ENCODE data around the gene TRIM17. TPM values are rescaled to one million over a fixed set of nuclear protein-coding genes. Genes with fewer than 3 reads are reported as not detected.
A peak's percentile ranks its signal among the peaks of the same experiment; 100 is the strongest.

The TRIM17 gene
- total RNA-seq, 3 donors from 2014 or later (not counting 1 experiment from before 2014, with no cell fraction given), result 8.0 to 13.4 (median 8.4) TPM

GRCh38 chr1:228417483-228418203 is 982 bp upstream of the TRIM17 start:
- WGBS (ENCODE audit: insufficient coverage), result 92% methylated on average over 7 of the region's 7 CpGs
- Mint-ChIP-seq H3K27me3 (ENCODE audit: low read depth in 2 of 2) (peaks cover 0 to 7% of the 10 kb centered on the region in 2 donors), H3K9me3 (no peaks in the 10 kb centered on the region), H3K27ac (peak overlapping the region in 1 of 2 donors; percentile 86), H3K4me1 (peaks cover 15 to 30% of the 10 kb centered on the region in 2 donors), H3K36me3 (no peaks in the 10 kb centered on the region), H3K4me3 (peak overlapping the region; percentile 99)
- intact Hi-C loops (cut with micrococcal nuclease), result no loop called here
- no peak for TF ChIP-seq CTCF (IDR thresholded peaks at IDR 0.05)
- no peak overlapping the region for H3K27ac ChIP-seq (ENCODE audit: low read length)
- ATAC-seq, result no peak
- DNase-seq, result no peak
- H3K4me3 ChIP-seq (ENCODE audit: low read length), result no peak overlapping the region
- H3K9me3 ChIP-seq (ENCODE audit: control insufficient read depth, insufficient read depth, low read length), result no peaks in the 10 kb centered on the region
- H3K4me1 ChIP-seq (ENCODE audit: control insufficient read depth, insufficient read depth, low read length), result peaks cover 17% of the 10 kb centered on the region
- no peaks in the 10 kb centered on the region for H3K36me3 ChIP-seq (ENCODE audit: control insufficient read depth, insufficient read depth, low read length)
- peaks cover 4% of the 10 kb centered on the region for H3K27me3 ChIP-seq (ENCODE audit: control insufficient read depth, insufficient read depth, low read length)

- ATAC-seq (no peak), DNase-seq (no peak)
- Mint-ChIP-seq H3K4me1 (peaks cover 15 to 30% of the 10 kb centered on the region in 2 donors), H3K4me3 (peak overlapping the region; percentile 99), H3K9me3 (no peaks in the 10 kb centered on the region), H3K36me3 (no peaks in the 10 kb centered on the region), H3K27me3 (ENCODE audit: low read depth in 2 of 2) (peaks cover 0 to 7% of the 10 kb centered on the region in 2 donors), H3K27ac (peak overlapping the region in 1 of 2 donors; percentile 86)
- no peak overlapping the region for H3K27ac ChIP-seq (ENCODE audit: low read length)
- WGBS (ENCODE audit: insufficient coverage), result 29% methylated on average over 12 of the region's 12 CpGs
- no peaks in the 10 kb centered on the region for H3K36me3 ChIP-seq (ENCODE audit: control insufficient read depth, insufficient read depth, low read length)
- no peak overlapping the region for H3K4me3 ChIP-seq (ENCODE audit: low read length)
- intact Hi-C loops (cut with micrococcal nuclease), result no loop called here
- no peaks in the 10 kb centered on the region for H3K9me3 ChIP-seq (ENCODE audit: control insufficient read depth, insufficient read depth, low read length)
- H3K27me3 ChIP-seq (ENCODE audit: control insufficient read depth, insufficient read depth, low read length), result peaks cover 4% of the 10 kb centered on the region
- peaks cover 17% of the 10 kb centered on the region for H3K4me1 ChIP-seq (ENCODE audit: control insufficient read depth, insufficient read depth, low read length)
- TF ChIP-seq CTCF (IDR thresholded peaks at IDR 0.05), result no peak
These were observed 400 bp upstream of the TRIM17 start for GRCh38 chr1:228417061-228417460.

GRCh38 chr1:228415853-228416216 is 826 bp downstream of the TRIM17 start:
- Mint-ChIP-seq H3K36me3 (no peaks in the 10 kb centered on the region), H3K4me1 (peaks cover 15 to 32% of the 10 kb centered on the region in 2 donors), H3K27me3 (ENCODE audit: low read depth in 2 of 2) (peaks cover 0 to 7% of the 10 kb centered on the region in 2 donors), H3K4me3 (peak overlapping the region; percentile 99), H3K9me3 (no peaks in the 10 kb centered on the region), H3K27ac (peak overlapping the region in 1 of 2 donors; percentile 86)
- DNase-seq (peak in 1 of 2 donors; percentile 33), ATAC-seq (peak in 2 of 3 donors; percentile 19 to 29)
- intact Hi-C loops (cut with micrococcal nuclease), result loop anchor here (1.0 kb wide), 1 partner anchor 10 kb away; the partner anchor contains the start of gene TRIM11
- H3K27ac ChIP-seq (ENCODE audit: low read length), result no peak overlapping the region
- peaks cover 17% of the 10 kb centered on the region for H3K4me1 ChIP-seq (ENCODE audit: control insufficient read depth, insufficient read depth, low read length)
- H3K27me3 ChIP-seq (ENCODE audit: control insufficient read depth, insufficient read depth, low read length), result peaks cover 4% of the 10 kb centered on the region
- 23% methylated on average over 23 of the region's 23 CpGs for WGBS (ENCODE audit: insufficient coverage)
- H3K4me3 ChIP-seq (ENCODE audit: low read length), result peak overlapping the region; percentile 42
- no peaks in the 10 kb centered on the region for H3K9me3 ChIP-seq (ENCODE audit: control insufficient read depth, insufficient read depth, low read length)
- no peak for TF ChIP-seq CTCF (IDR thresholded peaks at IDR 0.05)
- no peaks in the 10 kb centered on the region for H3K36me3 ChIP-seq (ENCODE audit: control insufficient read depth, insufficient read depth, low read length)
